ENCODE measurements around the gene SUPT6H.

- no peak for TF ChIP-seq EZH2phosphoT487 (IDR thresholded peaks at IDR 0.05; ENCODE audit: low read depth, severe bottlenecking, unreplicated experiment)
- TF ChIP-seq, protein P1, sequence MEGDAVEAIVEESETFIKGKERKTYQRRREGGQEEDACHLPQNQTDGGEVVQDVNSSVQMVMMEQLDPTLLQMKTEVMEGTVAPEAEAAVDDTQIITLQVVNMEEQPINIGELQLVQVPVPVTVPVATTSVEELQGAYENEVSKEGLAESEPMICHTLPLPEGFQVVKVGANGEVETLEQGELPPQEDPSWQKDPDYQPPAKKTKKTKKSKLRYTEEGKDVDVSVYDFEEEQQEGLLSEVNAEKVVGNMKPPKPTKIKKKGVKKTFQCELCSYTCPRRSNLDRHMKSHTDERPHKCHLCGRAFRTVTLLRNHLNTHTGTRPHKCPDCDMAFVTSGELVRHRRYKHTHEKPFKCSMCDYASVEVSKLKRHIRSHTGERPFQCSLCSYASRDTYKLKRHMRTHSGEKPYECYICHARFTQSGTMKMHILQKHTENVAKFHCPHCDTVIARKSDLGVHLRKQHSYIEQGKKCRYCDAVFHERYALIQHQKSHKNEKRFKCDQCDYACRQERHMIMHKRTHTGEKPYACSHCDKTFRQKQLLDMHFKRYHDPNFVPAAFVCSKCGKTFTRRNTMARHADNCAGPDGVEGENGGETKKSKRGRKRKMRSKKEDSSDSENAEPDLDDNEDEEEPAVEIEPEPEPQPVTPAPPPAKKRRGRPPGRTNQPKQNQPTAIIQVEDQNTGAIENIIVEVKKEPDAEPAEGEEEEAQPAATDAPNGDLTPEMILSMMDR (IDR thresholded peaks at IDR 0.05; ENCODE audit: poor library complexity), result no peak
Observed at GRCh38 chr17:28693869-28694268, 31.9 kb downstream of the SUPT6H start.

Measured in hepatocyte (in vitro differentiated cells).